ENCODE measurements around the gene SURF2.
"Not testable (repeated sequence)": the region's sequence is repeated elsewhere in the genome, so short reads cannot be mapped to it uniquely, and the experiment has no call there.

SURF2 gene

DNA sequence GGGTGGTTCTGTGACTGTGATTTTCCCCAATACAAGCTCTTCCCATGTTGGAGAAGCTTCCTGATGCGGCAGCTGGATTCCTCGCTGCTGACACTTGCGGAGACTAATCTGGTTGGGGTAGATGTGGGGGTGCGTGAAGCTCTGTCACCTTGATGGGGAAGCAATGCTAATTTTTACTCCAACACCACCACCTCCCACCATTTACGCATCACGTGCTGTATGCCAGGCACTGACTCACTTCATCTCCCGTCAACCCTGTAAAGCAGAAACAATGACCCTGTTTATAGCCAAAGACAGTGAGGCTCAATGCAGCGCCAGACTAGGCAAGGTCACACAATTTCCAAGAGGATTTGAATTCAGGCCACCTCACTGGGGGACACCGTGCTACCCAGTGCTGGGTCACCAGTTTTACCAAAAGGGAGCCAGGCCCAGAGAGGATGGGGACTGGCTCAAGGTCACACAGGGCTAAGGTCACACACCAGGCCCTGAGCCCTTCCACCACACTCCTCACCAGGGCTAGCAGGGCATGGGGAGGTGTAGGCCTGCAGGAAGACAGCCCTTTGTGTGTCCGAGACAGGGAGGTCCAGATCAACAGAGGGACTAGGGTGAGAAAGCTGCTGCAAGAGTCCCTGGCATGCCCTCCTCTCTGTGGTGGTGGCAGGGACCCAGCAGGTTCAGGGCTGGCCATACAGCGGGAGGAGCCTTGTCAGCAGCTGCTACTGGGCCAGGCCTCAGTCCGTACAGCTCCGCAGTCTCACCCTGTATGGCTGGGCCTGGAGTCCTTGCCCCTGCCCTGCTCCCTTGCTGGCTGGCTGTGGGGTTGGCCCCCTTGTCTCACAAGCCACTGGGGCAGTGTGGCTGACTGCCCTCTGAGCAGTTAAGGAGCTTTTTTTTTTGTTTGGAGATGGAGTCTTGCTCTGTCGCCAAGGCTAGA, 23.1 kb downstream of the SURF2 start:
- DNase-seq = no peak

DNA sequence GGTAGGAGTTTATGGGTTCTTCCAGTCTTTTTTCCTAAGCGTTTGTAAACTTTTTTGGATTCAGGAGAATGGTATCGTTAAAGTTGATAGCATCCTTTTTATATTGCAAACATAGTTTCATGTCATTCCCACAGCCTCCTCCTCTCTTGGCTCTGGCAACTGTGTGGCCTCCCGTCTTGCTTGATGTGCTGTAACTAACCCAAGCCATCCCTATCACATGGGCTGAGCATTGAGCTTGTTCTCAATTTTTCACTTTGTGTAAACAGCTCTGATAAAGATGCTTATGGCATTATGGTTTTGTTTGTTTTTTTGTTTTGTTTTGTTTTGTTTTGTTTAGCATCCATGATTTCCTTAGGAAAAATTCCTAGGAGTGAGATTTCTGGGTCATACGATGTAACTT, 24.4 kb downstream of the SURF2 start:
- DNase-seq = no peak

DNA sequence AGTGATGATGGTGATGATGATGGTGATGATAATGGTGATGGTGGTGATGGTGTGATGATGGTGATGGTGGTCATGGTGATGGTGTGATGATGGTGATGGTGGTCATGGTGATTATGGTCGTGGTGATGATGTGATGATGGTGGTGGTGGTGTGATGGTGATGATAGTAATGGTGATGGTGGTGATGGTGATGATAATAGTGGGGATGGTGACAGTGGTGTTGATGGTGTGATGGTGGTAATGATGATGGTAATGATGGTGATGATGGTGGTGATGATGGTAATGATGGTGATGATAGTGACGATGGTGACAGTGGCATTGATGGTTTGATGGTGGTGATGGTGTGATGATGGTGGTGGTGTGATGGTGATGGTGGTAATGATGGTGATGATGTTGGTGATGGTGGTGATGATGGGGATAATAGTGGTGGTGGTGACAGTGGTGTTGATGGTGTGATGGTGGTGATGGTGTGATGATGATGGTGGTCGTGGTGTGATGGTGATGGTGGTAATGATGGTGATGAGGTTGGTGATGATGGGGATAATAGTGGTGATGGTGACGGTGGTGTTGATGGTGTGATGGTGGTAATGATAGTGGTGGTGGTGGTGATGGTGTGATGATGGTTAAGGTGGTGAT, 26.3 kb downstream of the SURF2 start:
- DNase-seq = no peak

- no peak for DNase-seq
Observed at GRCh38 chr9:133383438-133383837, 27.1 kb downstream of the SURF2 start.

DNA sequence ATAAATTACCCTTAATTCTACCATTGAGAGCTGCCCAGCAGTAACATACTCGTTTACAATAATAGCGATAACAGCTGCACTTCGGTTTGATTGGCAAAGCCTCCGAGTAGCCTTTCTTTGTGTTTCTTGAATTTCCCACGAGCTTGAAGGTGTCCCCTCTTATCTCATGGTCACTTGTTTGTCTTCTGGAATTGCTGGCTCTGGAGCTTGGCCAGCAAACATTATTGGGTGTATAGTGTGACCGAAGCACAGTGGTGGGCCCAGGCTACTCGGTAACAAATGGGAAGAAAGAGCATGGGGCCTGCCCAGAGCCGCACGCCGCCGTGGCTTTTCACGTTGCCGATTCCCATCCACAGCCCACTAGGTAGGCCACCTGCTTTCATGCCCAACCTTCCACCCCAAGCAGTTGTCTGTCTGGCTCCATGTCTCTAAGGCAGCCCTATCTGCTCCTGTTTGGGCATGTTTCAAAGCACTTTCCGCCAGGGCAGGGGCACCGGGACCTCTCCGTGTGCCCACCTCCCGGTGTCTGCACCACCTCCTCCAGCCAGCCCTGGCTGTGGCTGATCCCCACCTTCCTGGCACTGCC, 28.5 kb downstream of the SURF2 start:
- no peak for DNase-seq

GRCh38 chr9:133385452-133385851, 29.1 kb downstream of the SURF2 start:
- no peak for DNase-seq

DNA sequence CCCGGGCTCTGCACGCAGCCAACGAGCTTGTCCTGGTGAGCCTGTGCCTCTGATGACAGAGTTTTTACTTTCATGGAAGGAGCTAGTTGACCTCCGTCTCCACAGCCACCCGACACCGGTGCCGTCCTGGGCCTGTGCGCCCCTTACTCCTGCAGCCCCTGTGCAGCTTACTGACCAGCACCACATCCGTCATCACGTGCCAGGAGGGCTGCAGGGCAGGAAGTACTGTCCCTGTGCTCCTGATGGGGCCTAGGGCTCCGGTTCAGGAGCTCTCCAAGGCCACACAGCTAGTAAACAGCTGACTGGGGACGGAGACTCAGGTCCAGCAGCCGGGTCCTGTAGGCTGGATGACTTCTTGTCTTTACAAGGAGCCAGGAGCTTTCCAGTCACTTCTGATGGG, 30.0 kb downstream of the SURF2 start:
- DNase-seq = no peak

DNA sequence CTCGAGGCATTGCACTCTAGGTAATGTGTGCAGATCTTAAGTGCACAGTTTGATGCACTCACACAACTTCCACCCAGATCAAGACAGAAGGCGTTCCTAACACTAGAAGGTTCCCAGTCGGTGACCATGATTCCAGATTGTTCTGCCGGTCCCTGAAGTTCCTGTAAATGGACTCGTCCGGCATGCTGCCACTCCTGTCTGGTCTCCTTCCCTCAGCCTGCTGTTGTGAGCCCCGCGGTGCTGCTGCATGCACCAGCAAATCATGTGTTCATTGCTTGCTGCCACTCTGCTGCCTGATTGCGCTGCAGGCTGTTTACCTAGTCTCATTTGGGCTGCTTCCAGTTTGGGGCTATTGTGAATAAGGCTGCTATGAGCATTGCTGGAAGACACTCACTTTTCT, 31.3 kb downstream of the SURF2 start:
- no peak for DNase-seq

DNA sequence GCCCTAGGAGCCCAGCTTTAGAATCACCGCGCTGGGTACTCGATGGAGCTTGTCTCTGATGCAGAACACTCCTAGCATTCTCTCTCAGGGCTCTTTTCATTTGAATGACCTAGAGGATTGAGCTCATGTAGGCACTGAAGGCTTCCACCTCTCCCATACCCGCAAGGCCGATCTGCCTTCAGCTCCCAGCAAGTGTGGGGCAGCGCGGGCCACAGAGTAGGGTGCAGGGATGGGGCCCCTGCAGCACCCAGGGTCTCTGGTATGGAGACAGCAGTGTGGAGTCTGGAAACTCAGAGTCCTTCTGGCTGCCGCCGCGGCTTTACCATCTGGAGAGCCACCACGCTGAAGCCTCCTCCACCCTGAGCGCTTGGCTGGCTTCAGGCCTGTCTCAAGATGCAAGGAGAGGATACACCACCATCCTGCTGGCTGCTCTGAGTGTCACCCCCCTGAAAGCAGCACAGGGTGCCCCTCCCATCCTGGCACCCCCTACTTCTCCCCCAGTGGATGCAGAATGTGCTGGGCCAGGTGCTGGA, 32.7 kb downstream of the SURF2 start:
- no peak for DNase-seq

DNA sequence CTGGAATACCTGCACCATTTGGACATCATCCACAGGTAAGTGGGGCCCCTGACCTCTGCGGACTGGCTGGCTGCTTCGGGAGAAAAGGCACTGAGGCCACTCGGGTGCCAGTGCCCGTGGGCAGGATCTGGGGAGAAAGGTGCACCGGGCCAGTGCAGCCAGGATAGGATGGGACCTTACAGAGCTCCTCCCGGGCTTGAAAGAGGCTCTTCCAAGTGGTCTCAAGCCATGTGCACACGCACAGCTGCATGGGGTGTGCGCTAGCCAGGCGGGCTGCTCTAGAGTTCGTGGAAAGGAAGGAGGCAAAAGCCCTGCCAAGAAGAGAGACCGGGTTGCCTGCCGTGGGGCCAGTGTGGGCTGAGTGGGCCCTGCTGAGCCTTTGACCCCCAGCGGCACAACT, 33.2 kb downstream of the SURF2 start:
- no peak for DNase-seq

DNA sequence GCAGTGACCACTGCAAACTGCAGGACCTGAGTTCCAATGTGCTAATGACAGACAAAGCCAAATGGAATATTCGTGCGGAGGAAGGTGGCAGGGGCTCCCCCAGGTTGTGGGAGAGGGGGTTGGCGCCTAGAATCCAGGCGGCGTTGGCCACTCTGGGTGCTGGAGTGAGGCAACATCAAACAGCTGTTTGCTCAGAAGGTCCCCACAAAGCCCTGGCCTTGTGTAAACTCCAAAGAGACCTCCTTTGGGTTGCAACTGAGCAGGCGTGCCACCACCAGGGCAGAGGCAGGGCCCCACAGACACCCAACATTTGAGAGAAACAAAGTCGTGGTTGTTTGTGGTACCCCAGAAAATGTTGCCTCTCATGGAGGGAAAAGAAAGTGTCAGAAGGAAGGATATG, 34.4 kb downstream of the SURF2 start:
- no peak for DNase-seq

DNA sequence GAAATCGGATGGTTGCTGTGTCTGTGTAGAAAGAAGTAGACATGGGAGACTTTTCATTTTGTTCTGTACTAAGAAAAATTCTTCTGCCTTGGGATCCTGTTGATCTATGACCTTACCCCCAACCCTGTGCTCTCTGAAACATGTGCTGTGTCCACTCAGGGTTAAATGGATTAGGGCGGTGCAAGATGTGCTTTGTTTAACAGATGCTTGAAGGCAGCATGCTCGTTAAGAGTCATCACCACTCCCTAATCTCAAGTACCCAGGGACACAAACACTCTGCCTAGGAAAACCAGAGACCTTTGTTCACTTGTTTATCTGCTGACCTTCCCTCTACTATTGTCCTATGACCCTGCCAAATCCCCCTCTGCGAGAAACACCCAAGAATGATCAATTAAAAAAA, 35.1 kb downstream of the SURF2 start:
- DNase-seq = not testable (repeated sequence)

DNA sequence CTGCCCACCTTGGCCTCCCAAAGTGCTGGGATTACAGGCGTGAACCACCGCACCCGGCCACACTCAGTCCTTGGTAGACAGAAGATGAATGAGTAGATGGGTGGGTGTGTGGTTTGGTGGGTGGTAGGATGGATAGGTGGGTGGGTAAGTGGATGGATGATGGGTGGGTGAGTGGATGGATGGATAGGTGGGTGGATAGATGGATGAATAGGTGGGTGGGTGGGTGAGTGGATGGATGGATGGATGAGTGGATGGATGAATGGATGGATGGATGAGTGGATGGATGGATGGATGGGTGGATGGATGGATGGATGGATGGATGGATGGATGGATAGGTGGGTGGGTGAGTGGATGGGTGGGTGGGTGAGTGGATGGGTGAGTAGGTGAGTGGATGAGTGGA, 36.0 kb downstream of the SURF2 start:
- DNase-seq = not testable (repeated sequence)

DNA sequence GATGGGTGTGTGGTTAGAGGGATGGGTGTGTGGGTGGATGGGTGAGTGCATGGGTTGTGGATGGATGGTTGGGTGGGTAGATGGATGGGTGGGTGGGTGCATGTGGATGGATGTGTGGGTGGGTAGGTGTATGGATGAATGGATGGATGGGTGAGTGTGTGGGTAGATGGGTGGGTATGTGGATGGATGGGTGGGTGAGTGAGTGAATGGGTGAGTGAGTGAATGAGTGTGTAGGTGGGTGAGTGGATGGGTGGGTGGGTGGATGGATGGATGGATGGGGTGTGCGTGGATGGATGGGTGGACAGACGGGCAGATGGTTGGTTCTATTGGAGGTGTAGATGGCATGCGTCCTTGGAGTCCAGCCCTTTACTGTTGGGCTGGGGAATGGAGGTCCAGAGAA, 37.0 kb downstream of the SURF2 start:
- DNase-seq = no peak

GRCh38 chr9:133394687-133395271, 38.4 kb downstream of the SURF2 start:
- no peak for DNase-seq

- DNase-seq = no peak
Observed at GRCh38 chr9:133396952-133397351, 40.6 kb downstream of the SURF2 start.

DNA sequence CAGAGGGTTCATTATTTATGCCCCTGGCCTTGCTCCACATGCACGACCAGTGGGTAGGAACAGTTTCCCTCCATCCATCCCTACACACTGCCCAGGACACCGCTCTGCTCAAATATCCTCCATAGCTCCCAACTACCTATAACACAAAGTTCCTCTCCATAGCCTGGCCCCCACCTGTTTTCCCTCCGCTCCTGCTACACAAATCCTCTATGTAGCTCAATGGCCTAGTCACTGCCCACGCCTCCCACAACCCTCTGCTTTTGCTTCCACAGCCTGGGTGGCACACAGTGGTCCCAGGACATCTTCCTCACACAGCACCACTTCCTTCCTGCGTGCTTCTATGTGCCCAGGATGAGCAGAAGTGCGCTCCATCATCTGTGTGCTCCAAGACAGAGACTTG, 41.0 kb downstream of the SURF2 start:
- DNase-seq = no peak

- no peak for DNase-seq
Observed at GRCh38 chr9:133397895-133398294, 41.5 kb downstream of the SURF2 start.

DNA sequence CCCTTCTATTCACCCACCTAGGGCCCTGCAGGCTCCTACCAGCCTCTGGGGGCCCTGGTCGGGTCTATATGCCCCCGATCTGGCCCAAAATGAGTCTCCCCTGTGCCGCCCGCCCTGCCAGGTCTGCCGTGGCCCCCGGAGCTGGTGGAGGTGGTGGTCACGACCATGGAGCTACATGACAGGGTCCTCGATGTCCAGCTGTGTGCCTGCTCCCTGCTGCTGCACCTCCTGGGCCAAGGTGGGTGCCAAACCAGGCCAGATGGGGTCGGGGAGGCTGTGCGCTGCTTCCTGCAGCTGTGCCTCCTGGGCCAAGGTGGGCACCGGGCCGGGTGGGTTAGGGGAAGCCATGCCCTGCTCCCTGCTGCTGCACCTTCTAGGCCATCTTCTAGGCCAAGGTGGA, 43.9 kb downstream of the SURF2 start:
- no peak for DNase-seq

- DNase-seq = no peak
Observed at GRCh38 chr9:133401588-133401987, 45.2 kb downstream of the SURF2 start.

DNA sequence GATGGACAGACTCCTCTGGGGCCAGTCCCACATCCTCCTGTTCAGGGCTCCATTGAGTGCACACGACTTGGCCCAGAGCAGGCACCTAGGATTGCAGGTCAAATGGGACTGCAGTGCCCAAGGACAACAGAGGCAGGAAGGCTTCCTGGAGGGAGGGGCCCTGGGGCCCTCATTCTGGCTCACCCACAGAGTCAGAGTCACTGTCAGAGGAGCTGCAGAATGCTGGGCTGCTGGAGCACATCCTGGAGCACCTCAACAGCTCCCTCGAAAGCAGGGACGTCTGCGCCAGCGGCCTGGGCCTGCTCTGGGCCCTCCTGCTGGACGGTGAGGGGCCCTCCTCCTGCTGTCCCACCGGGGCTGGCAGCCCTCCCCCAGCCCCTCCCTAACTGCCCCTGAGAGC, 46.3 kb downstream of the SURF2 start:
- DNase-seq = no peak

DNA sequence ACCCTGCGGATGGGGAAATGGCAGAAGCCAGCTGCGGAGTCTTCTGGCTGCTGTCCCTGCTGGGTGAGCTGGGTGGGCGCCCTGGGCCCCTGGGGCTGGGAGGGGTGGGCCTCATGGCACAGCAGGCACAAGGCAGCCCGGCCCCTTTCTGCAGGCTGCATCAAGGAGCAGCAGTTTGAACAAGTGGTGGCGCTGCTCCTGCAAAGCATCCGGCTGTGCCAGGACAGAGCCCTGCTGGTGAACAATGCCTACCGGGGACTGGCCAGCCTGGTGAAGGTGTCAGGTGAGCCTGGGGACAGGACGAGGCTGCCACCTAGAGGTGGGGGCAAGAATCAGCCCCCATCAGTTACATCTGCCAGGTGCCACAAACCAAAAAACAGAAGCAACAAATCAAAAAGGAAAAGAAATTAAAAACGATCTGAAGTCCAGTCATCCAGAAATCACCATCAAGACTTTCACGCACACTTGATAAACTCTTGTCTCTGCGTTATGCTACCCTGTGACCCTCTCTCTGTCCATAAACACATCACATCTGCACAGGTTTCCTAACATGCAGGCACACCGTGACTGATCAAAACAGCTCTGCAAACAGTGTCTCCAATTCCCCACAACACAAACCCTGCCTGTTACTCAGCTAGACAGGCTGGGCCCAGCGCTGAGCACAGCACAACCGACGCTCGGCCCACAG, 47.6 kb downstream of the SURF2 start:
- peak; percentile 66 for DNase-seq

DNA sequence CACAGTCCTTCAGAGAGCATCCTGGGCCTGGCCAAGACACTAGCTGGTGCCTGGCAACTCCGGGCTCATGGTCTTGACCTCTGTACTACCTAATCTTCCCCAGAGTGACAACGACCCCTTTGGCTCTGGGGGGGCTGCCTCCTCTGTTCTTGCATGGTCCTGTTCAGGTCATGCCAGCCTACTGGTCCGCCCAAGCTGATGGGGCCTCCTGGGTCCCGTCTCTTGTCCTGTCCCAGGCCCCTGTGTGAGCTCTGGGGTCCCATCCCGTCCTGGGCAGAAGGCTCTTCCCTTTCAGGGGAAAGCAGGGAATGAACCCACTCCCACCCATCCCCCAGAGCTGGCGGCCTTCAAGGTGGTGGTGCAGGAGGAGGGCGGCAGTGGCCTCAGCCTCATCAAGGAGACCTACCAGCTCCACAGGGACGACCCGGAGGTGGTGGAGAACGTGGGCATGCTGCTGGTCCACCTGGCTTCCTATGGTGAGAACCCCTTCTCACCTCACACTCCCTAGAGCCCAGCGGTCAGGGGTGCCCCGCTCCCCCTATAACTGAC, 48.2 kb downstream of the SURF2 start:
- DNase-seq = no peak

Data from CD4-positive, alpha-beta T cell treated with Interleukin-21 for 1 hour (primary cell).